Motor neuron (in vitro differentiated cells): ENCODE data around the gene BSCL2. TPM values are rescaled to one million over a fixed set of nuclear protein-coding genes. Genes with fewer than 3 reads are reported as not detected.
"Not testable (repeated sequence)": the region's sequence is repeated elsewhere in the genome, so short reads cannot be mapped to it uniquely, and the experiment has no call there.

Experiments used
- ATAC-seq, 8 experiments: fragments of 200-7000 bp; cut with Tn5 transposase; replicated peaks in 6 of 8; 2 replicates each; pipeline ENCODE4 v1.8.0; 2021; ENCODE audit warnings: mild to moderate bottlenecking in 8 of 8, moderate library complexity in 8 of 8
- H3K27ac ChIP-seq, 2 donors: fragments of 250-450 bp; sonication (Bioruptor Pico); 2 replicates each; pipeline ENCODE4 v1.9.0; 2021; ENCODE audit warnings: antibody characterized with exemption in 2 of 2, mild to moderate bottlenecking in 2 of 2, moderate library complexity in 1 of 2
- H3K4me1 ChIP-seq, 2 donors: fragments of 250-450 bp; sonication (Bioruptor Pico); replicated peaks in 1 of 2; 2 replicates each; pipeline ENCODE4 v1.6.1; 2021; ENCODE audit warnings: antibody characterized with exemption in 2 of 2, mild to moderate bottlenecking in 2 of 2, moderate library complexity in 1 of 2
- H3K4me3 ChIP-seq, 5 donors: fragments of 250-450 bp; sonication (Bioruptor Pico); 2 replicates each; pipeline ENCODE4 v1.9.0; 2021; ENCODE audit warnings: antibody characterized with exemption in 5 of 5, mild to moderate bottlenecking in 5 of 5, moderate library complexity in 4 of 5
- WGBS, 10 experiments: fragments of 450-650 bp; shearing (Covaris generic); methylation state at CpG; one replicate each; pipeline ENCODE4 v1.0.0; 2022; 5-methylcytosine and 5-hydroxymethylcytosine counted together
- in situ Hi-C, 9 experiments: fragments of 400-800 bp; cut with MboI; loops; one replicate each; pipeline ENCODE4 v1.15.0; 2021; ENCODE audit warnings: low sequenced_read_pairs in 9 of 9, low pct_unique_long_range_greater_than_20kb in 2 of 9; ENCODE audit not compliant: unreplicated experiment in 9 of 9
- total RNA-seq, 8 experiments: library from RNA; unstranded; fragments of 300-600 nt; gene quantifications; 2 replicates each; pipeline versions ENCODE4 v1.2.3 to v1.2.4, GENCODE V29; 2022

The BSCL2 gene
- total RNA-seq, 8 experiments from 2014 or later, result 55.0 to 446 (median 341) TPM

GRCh38 chr11:62652161-62653006 is 54.8 kb downstream of the BSCL2 start:
- no peak for ATAC-seq
- 0 to 59% (median 33%) methylated on average over 1 to 9 of the region's 16 CpGs; no CpG with 5 or more reads in 3 of the 10 experiments for WGBS, 10 experiments
- in situ Hi-C loops, result no loop called here
- Histone ChIP-seq H3K27ac (peak overlapping the region; percentile 89 to 91), H3K4me3 (peak overlapping the region; percentile 93 to 100 (median 99)), H3K4me1 (peaks cover 3 to 7% of the 10 kb centered on the region in 2 donors)

GRCh38 chr11:62650283-62650682 is 56.9 kb downstream of the BSCL2 start:
- H3K4me3 ChIP-seq, ATAC-seq, H3K27ac ChIP-seq, in situ Hi-C loops: not testable (repeated sequence)
- WGBS, 10 experiments, result 100% methylated on average over 1 to 2 of the region's 12 CpGs; no CpG with 5 or more reads in 5 of the 10 experiments
- H3K4me1 ChIP-seq, result peaks cover 10 to 16% of the 10 kb centered on the region in 2 donors

GRCh38 chr11:62649486-62649885 is 57.7 kb downstream of the BSCL2 start:
- Histone ChIP-seq H3K4me1 (peaks cover 13 to 21% of the 10 kb centered on the region in 2 donors), H3K27ac (no peak overlapping the region), H3K4me3 (no peak overlapping the region)
- WGBS, 10 experiments, result 80 to 100% (median 100%) methylated on average over 1 to 4 of the region's 11 CpGs; no CpG with 5 or more reads in 6 of the 10 experiments
- in situ Hi-C loops, result no loop called here
- ATAC-seq, result no peak

GRCh38 chr11:62648967-62649364 is 58.3 kb downstream of the BSCL2 start:
- no peak for ATAC-seq
- no peak overlapping the region for H3K27ac ChIP-seq
- H3K4me3 ChIP-seq, result no peak overlapping the region
- in situ Hi-C loops, result no loop called here
- 97 to 100% methylated on average over 2 to 8 of the region's 11 CpGs; no CpG with 5 or more reads in 8 of the 10 experiments for WGBS, 10 experiments
- peaks cover 13 to 21% of the 10 kb centered on the region in 2 donors for H3K4me1 ChIP-seq

GRCh38 chr11:62648185-62648966 is 58.8 kb downstream of the BSCL2 start:
- no peak overlapping the region for H3K4me3 ChIP-seq
- in situ Hi-C loops, result no loop called here
- H3K27ac ChIP-seq, result no peak overlapping the region
- 33 to 100% (median 90%) methylated on average over 1 to 5 of the region's 24 CpGs; no CpG with 5 or more reads in 6 of the 10 experiments for WGBS, 10 experiments
- peaks cover 13 to 21% of the 10 kb centered on the region in 2 donors for H3K4me1 ChIP-seq
- ATAC-seq, result no peak

GRCh38 chr11:62647609-62648005 is 59.6 kb downstream of the BSCL2 start:
- Histone ChIP-seq H3K27ac (no peak overlapping the region), H3K4me1 (peaks cover 13 to 21% of the 10 kb centered on the region in 2 donors), H3K4me3 (no peak overlapping the region)
- WGBS, 10 experiments, result 8 to 100% (median 83%) methylated on average over 1 to 4 of the region's 6 CpGs; no CpG with 5 or more reads in 5 of the 10 experiments
- ATAC-seq, result no peak
- in situ Hi-C loops, result no loop called here

- in situ Hi-C loops, result no loop called here
- Histone ChIP-seq H3K4me3 (peak overlapping the region in 4 of 5 donors; percentile 2 to 96 (median 82)), H3K27ac (no peak overlapping the region), H3K4me1 (peaks cover 11 to 16% of the 10 kb centered on the region in 2 donors)
- WGBS, 10 experiments, result 21 to 83% (median 60%) methylated on average over 1 to 18 of the region's 32 CpGs; no CpG with 5 or more reads in 3 of the 10 experiments
- ATAC-seq, result peak in 2 of 8 experiments; percentile 16 to 38
These were observed 60.2 kb downstream of the BSCL2 start for GRCh38 chr11:62646825-62647608.

- peak; percentile 95 to 98 (median 96) for ATAC-seq
- H3K27ac ChIP-seq, result peak within 1 kb of the TSS; percentile 94 to 98
- peaks cover 10 to 14% of the 10 kb centered on the region in 2 donors for H3K4me1 ChIP-seq
- 0% methylated on average over 1 to 19 of the region's 73 CpGs; no CpG with 5 or more reads in 5 of the 10 experiments for WGBS, 10 experiments
- peak within 1 kb of the TSS; percentile 72 to 96 (median 92) for H3K4me3 ChIP-seq
- in situ Hi-C loops, result no loop called here
These were observed 61.0 kb downstream of the BSCL2 start, which contains the start of gene GANAB for GRCh38 chr11:62645946-62646824. TSS of gene GANAB (minus strand) at chr11:62646613. CDS start at chr11:62646599, 14 bp downstream.

- peak overlapping the region; percentile 72 to 96 (median 92) for H3K4me3 ChIP-seq
- peak overlapping the region; percentile 94 to 98 for H3K27ac ChIP-seq
- peaks cover 12 to 14% of the 10 kb centered on the region in 2 donors for H3K4me1 ChIP-seq
- peak in 2 of 8 experiments; percentile 4 to 5 for ATAC-seq
- WGBS, 10 experiments, result 0 to 30% (median 5%) methylated on average over 2 to 9 of the region's 11 CpGs; no CpG with 5 or more reads in 4 of the 10 experiments
- in situ Hi-C loops, result no loop called here
These were observed 61.6 kb downstream of the BSCL2 start for GRCh38 chr11:62645671-62645945.

GRCh38 chr11:62644220-62644619 is 63.0 kb downstream of the BSCL2 start:
- 69 to 100% (median 96%) methylated on average over 1 to 7 of the region's 8 CpGs; no CpG with 5 or more reads in 2 of the 10 experiments for WGBS, 10 experiments
- Histone ChIP-seq H3K4me3 (no peak overlapping the region), H3K4me1 (peaks cover 12 to 14% of the 10 kb centered on the region in 2 donors), H3K27ac (no peak overlapping the region)
- ATAC-seq, result no peak
- in situ Hi-C loops, result no loop called here
